ENCODE measurements around the gene BRD2. TPM values are rescaled to one million over a fixed set of nuclear protein-coding genes. Genes with fewer than 3 reads are reported as not detected.
A peak's percentile ranks its signal among the peaks of the same experiment; 100 is the strongest.

Gene BRD2
- total RNA-seq, 1 experiment from 2014 or later = 252 TPM

DNA sequence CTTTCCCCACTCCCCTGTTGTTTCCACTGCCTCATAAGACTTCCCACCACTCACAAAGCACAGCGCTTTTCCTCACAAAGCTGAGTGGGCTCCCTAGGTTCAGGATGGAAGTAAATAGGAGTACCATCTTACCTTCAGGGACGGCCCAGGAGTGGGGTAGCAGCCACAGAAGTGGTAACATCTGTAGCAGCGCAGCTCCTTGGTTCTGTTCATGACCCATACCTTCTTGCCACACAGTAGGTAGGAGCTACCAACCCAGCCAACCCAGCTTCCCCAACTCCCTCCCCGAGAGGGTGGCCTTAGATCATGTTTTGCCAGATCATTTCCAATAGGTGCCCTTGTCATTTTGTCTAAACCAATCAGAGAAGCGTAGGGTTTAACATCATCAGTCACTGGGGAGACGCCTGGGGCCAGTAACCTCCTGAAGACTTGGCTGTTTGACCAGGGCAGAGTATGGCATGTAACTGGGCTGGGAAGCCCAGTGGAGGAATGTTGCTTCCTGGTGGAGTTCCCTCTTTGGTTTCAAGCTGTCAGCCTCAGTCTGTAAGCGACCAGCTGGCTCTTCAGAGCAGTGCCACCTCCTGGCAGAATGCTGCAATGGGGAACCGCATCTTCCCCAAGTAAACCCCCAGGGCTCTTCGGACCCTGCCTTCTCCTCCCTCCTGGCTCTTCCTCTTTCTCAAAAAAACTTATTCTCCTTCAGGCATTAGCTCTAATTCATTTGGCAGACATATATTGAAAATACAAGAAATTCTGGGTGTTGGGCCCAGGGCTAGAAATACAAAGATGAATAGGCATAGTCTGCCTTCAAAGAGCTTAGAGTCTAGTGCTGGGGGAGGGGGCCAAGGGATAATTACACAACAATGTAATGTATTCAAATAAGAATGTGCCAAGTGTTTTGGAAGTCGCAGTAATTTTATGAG is 15.3 kb upstream of the BRD2 start, which contains the start of gene HLA-DMA:
Gene HLA-DMA (minus strand): TSS at position 281 of the 923 bp plus-strand sequence. CDS start 61 bp downstream, at position 220.
- no CpG with 5 or more reads among the region's 10 CpGs for WGBS (ENCODE audit: extremely low coverage, insufficient read length, low lambda C conversion rate)
- no peak within 1 kb of the TSS for H4K91ac ChIP-seq (ENCODE audit: insufficient read length, low read depth, low read length)
- H3K4me1 Mint-ChIP-seq = peaks cover 16 to 18% of the 10 kb centered on the region in 2 experiments
- no peaks in the 10 kb centered on the region for H3K27me3 Mint-ChIP-seq (ENCODE audit: low read depth)
- H3K9ac ChIP-seq (ENCODE audit: extremely low read depth, insufficient read length, low read length) = no peak within 1 kb of the TSS
- H2AK5ac ChIP-seq (ENCODE audit: insufficient read length, low read length) = no peak within 1 kb of the TSS
- no peak within 1 kb of the TSS for H2BK12ac ChIP-seq (ENCODE audit: insufficient read length, low read depth, low read length)
- no peak within 1 kb of the TSS for H4K5ac ChIP-seq (ENCODE audit: insufficient read length, low read depth, low read length)
- no peak within 1 kb of the TSS for H2BK15ac ChIP-seq (ENCODE audit: low read depth, low read length)
- no peaks in the 10 kb centered on the region for H3K36me3 Mint-ChIP-seq (ENCODE audit: insufficient read depth in 1 of 3, low read depth in 3 of 3)
- no peaks in the 10 kb centered on the region for H3K9me3 Mint-ChIP-seq
- TF ChIP-seq, protein P1, sequence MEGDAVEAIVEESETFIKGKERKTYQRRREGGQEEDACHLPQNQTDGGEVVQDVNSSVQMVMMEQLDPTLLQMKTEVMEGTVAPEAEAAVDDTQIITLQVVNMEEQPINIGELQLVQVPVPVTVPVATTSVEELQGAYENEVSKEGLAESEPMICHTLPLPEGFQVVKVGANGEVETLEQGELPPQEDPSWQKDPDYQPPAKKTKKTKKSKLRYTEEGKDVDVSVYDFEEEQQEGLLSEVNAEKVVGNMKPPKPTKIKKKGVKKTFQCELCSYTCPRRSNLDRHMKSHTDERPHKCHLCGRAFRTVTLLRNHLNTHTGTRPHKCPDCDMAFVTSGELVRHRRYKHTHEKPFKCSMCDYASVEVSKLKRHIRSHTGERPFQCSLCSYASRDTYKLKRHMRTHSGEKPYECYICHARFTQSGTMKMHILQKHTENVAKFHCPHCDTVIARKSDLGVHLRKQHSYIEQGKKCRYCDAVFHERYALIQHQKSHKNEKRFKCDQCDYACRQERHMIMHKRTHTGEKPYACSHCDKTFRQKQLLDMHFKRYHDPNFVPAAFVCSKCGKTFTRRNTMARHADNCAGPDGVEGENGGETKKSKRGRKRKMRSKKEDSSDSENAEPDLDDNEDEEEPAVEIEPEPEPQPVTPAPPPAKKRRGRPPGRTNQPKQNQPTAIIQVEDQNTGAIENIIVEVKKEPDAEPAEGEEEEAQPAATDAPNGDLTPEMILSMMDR (conservative IDR thresholded peaks at IDR 0.05) = peak; percentile 90
- no peaks in the 10 kb centered on the region for H3K9me3 ChIP-seq (ENCODE audit: control insufficient read depth, low read depth, low read length)
- H2BK5ac ChIP-seq (ENCODE audit: insufficient read length, low read length) = no peak within 1 kb of the TSS
- no peak within 1 kb of the TSS for H4K8ac ChIP-seq (replicated peaks; ENCODE audit: insufficient read length, low read depth, low read length)
- H3K18ac ChIP-seq (ENCODE audit: insufficient read length, low read depth, low read length) = peak within 1 kb of the TSS; percentile 51
- no peak within 1 kb of the TSS for H3K14ac ChIP-seq (ENCODE audit: insufficient read depth, low read length)
- H3K4me2 ChIP-seq (ENCODE audit: insufficient read depth, insufficient read length, low read length) = peak within 1 kb of the TSS; percentile 48
- H3K4me1 ChIP-seq (ENCODE audit: insufficient read depth, low read length) = peaks cover 3% of the 10 kb centered on the region; the same call in 1 of the 2 replicates
- no peaks in the 10 kb centered on the region for H3K79me2 ChIP-seq (ENCODE audit: insufficient read depth, low read length)
- peak within 1 kb of the TSS; percentile 1 to 72 (median 71); a peak in 5 of 7 replicates for H3K27ac Mint-ChIP-seq
- no peak within 1 kb of the TSS for H3K23ac ChIP-seq (ENCODE audit: insufficient read length, low read depth, low read length)
- H3T11ph ChIP-seq (ENCODE audit: low read length) = no peak within 1 kb of the TSS
- H3K56ac ChIP-seq (ENCODE audit: insufficient read length, low read depth, low read length) = no peak within 1 kb of the TSS
- no peak within 1 kb of the TSS for H2AFZ ChIP-seq (ENCODE audit: low read length)
- H2BK120ac ChIP-seq (ENCODE audit: low read depth, low read length, poor library complexity, severe bottlenecking) = no peak within 1 kb of the TSS
- H3K79me1 ChIP-seq (ENCODE audit: insufficient read depth, low read depth, low read length, poor library complexity, severe bottlenecking) = no peaks in the 10 kb centered on the region
- no peaks in the 10 kb centered on the region for H4K20me1 ChIP-seq (ENCODE audit: control insufficient read depth, insufficient read depth, insufficient read length)
- H3K23me2 ChIP-seq (ENCODE audit: insufficient read length, low read depth, low read length, poor library complexity, severe bottlenecking) = no peaks in the 10 kb centered on the region
- H2BK20ac ChIP-seq (ENCODE audit: low read depth, low read length, poor library complexity, severe bottlenecking) = no peak within 1 kb of the TSS
- DNase-seq = peak; percentile 97
- peak within 1 kb of the TSS in 1 of 2 experiments; percentile 18; a peak in 3 of 5 replicates for H3K4me3 Mint-ChIP-seq
- no peak within 1 kb of the TSS for H3K4ac ChIP-seq (ENCODE audit: low read depth, low read length)
- no peaks in the 10 kb centered on the region; the same call in 1 of the 2 replicates for H3K27me3 ChIP-seq (ENCODE audit: insufficient read depth, low read length)
- no peak within 1 kb of the TSS for H3K27ac ChIP-seq (ENCODE audit: insufficient read length, low read depth, low read length)
